ENCODE results near the gene GLA.

The GLA gene

DNA sequence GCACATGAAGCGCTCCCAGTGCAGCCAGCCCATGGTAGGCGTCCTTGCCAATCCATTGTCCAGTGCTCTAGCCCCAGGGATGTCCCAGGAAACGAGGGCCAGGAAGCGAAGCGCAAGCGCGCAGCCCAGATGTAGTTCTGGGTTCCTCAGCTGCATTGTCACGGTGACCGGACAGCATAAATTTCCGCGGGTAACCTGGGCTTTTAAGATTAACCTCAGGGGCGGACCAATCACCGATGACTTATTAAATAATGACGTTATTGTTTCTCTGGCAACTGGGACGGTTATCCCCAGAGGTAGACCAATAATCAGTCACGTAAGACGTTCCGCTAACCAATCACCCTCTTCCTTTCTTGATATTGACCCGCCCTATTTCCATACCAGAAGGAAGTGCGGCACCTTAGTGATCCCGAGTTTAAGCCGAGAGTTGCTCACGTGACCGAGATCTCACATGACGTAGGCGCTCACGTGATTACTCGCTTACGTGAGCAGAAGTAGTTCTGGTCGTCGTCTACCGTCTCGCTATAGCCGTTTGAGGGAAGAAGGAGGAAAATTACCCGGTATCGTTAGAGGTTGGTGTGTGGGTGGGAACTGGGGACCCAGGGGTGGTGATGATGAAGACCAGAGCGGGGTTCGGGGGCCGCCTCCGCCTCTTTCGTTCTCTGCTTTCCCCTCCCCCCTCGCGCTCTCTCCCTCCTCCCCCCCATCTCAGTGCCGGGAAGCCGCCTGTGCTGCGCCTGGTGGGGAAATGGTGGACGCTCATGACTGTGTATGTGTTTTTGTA, at the start of gene GLA, which contains the start of gene HNRNPH2:
Gene GLA, minus strand, starts transcription at position 178 of the 784 bp plus-strand sequence. Its CDS starts 22 bp downstream, at position 156.
Gene HNRNPH2, plus strand, starts transcription at position 475 of the 784 bp plus-strand sequence. CDS start 3,767 bp downstream, outside the sequence.
- TF ChIP-seq, protein P1, sequence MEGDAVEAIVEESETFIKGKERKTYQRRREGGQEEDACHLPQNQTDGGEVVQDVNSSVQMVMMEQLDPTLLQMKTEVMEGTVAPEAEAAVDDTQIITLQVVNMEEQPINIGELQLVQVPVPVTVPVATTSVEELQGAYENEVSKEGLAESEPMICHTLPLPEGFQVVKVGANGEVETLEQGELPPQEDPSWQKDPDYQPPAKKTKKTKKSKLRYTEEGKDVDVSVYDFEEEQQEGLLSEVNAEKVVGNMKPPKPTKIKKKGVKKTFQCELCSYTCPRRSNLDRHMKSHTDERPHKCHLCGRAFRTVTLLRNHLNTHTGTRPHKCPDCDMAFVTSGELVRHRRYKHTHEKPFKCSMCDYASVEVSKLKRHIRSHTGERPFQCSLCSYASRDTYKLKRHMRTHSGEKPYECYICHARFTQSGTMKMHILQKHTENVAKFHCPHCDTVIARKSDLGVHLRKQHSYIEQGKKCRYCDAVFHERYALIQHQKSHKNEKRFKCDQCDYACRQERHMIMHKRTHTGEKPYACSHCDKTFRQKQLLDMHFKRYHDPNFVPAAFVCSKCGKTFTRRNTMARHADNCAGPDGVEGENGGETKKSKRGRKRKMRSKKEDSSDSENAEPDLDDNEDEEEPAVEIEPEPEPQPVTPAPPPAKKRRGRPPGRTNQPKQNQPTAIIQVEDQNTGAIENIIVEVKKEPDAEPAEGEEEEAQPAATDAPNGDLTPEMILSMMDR (IDR thresholded peaks at IDR 0.05), result no peak

DNA sequence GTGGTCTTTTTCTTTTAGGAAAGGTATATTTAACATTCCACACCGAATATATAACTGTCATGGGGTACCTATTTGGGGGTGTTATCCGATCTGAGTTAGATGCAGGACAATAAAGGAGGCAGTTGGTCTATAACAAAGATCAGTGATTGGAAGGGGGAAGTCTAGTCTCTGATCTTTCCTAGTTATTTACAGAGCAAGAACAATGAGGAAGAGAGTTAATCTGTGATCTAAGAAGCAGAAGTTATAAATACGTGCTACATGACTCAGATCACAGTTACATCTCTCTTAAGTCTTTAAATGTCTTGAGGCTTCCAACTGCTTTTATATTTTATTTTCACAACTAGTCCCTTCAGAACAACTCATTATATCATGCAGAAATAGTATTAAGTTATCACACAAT, 44.3 kb upstream of the GLA start:
- H2AFZ ChIP-seq, result no peak overlapping the region
- H3K4me2 ChIP-seq (ENCODE audit: low read length), result peak overlapping the region; percentile 43
- H3K4me3 ChIP-seq (ENCODE audit: low read depth, low read length), result no peak overlapping the region
- peaks cover 6% of the 10 kb centered on the region for H3K4me1 ChIP-seq
- H3K9ac ChIP-seq, result no peak overlapping the region
- TF ChIP-seq, protein P1 (IDR thresholded peaks at IDR 0.05), result no peak
- no peaks in the 10 kb centered on the region for H3K79me2 ChIP-seq
- H3K36me3 ChIP-seq (ENCODE audit: control insufficient read depth, insufficient read depth, low read length), result no peaks in the 10 kb centered on the region
- no peaks in the 10 kb centered on the region for H3K9me3 ChIP-seq (ENCODE audit: control insufficient read depth, low read length)
- peak overlapping the region; percentile 58 for H3K27ac ChIP-seq
- no peaks in the 10 kb centered on the region for H3K27me3 ChIP-seq (ENCODE audit: control insufficient read depth, insufficient read depth, low read length)

More for the DNA sequence above, at the start of gene GLA, which contains the start of gene HNRNPH2:
- Histone ChIP-seq H3K27ac (peak within 1 kb of the TSS; percentile 99), H3K4me3 (ENCODE audit: low read depth, low read length) (peak within 1 kb of the TSS; percentile 93), H3K4me1 (no peaks in the 10 kb centered on the region), H3K4me2 (ENCODE audit: low read length) (peak within 1 kb of the TSS; percentile 76), H3K27me3 (ENCODE audit: control insufficient read depth, insufficient read depth, low read length) (no peaks in the 10 kb centered on the region), H2AFZ (peak within 1 kb of the TSS; percentile 76), H3K36me3 (ENCODE audit: control insufficient read depth, insufficient read depth, low read length) (no peaks in the 10 kb centered on the region), H3K9ac (peak within 1 kb of the TSS; percentile 91), H3K79me2 (peaks cover 13% of the 10 kb centered on the region), H3K9me3 (ENCODE audit: control insufficient read depth, low read length) (no peaks in the 10 kb centered on the region)

DNA sequence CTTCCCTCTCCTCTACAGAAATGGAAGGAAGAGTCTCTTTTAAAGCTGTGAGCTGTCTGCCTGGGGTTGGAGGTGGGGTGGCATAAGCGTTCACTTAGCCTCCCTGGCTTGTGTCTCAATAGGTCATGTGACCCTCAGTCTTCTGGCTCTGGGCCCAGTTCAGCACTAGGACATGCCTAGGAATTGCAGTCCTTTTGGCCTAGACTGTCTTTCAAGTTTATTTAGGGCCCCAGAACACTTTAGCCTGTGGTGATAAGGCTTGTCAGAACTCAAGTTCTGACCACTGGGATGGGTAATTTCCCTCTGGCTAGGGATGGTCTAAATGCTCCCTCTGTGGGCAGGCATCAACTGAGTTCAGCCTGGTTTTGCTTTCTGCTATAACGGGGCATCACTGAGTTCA, 43.2 kb upstream of the GLA start:
- Histone ChIP-seq H3K4me1 (peaks cover 6% of the 10 kb centered on the region), H3K79me2 (no peaks in the 10 kb centered on the region), H3K4me2 (ENCODE audit: low read length) (no peak overlapping the region), H3K27me3 (ENCODE audit: control insufficient read depth, insufficient read depth, low read length) (no peaks in the 10 kb centered on the region), H2AFZ (no peak overlapping the region), H3K9me3 (ENCODE audit: control insufficient read depth, low read length) (no peaks in the 10 kb centered on the region), H3K27ac (peak overlapping the region; percentile 58), H3K4me3 (ENCODE audit: low read depth, low read length) (no peak overlapping the region), H3K36me3 (ENCODE audit: control insufficient read depth, insufficient read depth, low read length) (no peaks in the 10 kb centered on the region), H3K9ac (no peak overlapping the region)
- TF ChIP-seq, protein P1 (IDR thresholded peaks at IDR 0.05), result no peak

DNA sequence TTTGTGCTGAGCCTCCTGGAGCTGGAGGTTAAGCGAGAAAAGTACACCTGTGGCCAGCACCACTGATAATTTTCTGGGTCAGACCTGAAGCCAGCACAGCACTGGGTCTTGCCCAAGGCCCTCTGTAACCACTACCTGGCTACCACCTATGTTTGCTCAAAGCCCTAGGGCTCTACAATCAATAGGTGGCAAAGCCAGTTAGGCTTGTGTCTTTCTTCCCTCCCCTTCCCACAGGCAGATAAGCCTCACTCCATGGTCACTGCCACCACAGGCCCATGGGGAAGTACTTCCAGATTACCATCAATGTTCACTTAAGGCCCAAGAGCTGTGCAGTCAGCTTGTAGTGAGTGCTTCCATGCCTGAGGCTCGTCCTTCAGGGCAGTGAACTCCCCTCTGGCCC, 42.4 kb upstream of the GLA start:
- Histone ChIP-seq H3K4me2 (ENCODE audit: low read length) (no peak overlapping the region), H2AFZ (no peak overlapping the region), H3K4me1 (peaks cover 6% of the 10 kb centered on the region), H3K79me2 (no peaks in the 10 kb centered on the region), H3K9me3 (ENCODE audit: control insufficient read depth, low read length) (no peaks in the 10 kb centered on the region), H3K27ac (peak overlapping the region; percentile 58), H3K36me3 (ENCODE audit: control insufficient read depth, insufficient read depth, low read length) (no peaks in the 10 kb centered on the region), H3K4me3 (ENCODE audit: low read depth, low read length) (no peak overlapping the region), H3K9ac (no peak overlapping the region), H3K27me3 (ENCODE audit: control insufficient read depth, insufficient read depth, low read length) (no peaks in the 10 kb centered on the region)
- TF ChIP-seq, protein P1 (IDR thresholded peaks at IDR 0.05), result no peak
